Measurements from ENCODE around the gene GSTM5.

- TF ChIP-seq POLR2A (IDR thresholded peaks at IDR 0.05; ENCODE audit: low read depth, low read length) (no peak), PAX5 (IDR thresholded peaks at IDR 0.05; ENCODE audit: insufficient read depth, low read length, severe bottlenecking) (no peak), POLR2AphosphoS5 (IDR thresholded peaks at IDR 0.05; ENCODE audit: low read depth, low read length) (no peak), TAF1 (IDR thresholded peaks at IDR 0.05; ENCODE audit: low read depth, low read length) (no peak), SPI1 (IDR thresholded peaks at IDR 0.05; ENCODE audit: low read depth, low read length) (no peak), POU2F2 (IDR thresholded peaks at IDR 0.05; ENCODE audit: low read depth, low read length) (no peak)
Observed at GRCh38 chr1:109671067-109671466, 41.0 kb upstream of the GSTM5 start.

Data from GM12891 (cell line).